ENCODE results near the gene RBP5.

The RBP5 gene

DNA sequence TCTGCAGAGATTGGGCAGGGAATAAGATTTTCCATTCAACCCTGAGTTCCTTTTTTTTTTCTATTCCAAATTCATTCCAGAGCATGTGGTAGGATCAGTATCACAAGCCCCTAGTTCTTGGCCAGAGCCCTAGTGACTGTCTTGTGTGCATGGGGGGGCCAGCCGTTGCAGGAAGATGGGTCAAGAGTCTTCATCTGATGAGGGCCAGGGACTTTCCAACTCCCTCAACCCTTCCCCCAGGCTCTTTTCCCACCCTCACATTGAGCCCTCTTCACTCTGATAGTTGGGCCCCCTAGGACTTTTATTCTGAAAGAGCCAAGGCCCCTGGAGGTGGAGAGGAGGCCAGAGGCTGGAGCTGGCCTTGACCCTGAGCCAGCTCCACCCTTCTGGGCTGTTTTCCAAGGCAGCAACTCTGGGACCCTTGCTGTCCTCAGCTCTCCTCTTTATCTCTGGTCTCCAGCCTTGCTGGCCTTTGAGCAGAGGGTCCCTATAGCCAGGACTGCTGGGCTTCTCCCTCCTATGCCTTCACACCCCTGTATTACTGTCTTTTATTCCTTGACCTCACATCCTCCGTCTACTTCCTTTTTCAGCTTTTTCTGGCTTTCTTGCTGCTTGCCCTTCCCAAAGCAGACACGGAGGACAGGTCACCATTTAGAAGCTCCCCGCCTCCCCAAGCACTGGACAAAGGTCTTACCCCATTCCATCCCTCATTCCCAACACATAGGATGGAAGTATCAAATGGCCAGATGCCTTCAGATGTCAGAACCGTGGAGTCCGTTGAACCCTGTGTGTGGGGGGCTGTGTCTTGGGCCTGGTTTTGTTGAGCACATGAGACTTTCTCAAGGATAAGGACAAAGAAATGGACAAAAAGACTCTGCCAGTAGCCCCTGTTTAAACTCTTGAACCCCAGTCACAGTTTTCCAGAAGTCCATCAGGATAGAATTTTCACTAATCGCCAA lies 5.6 kb downstream of the RBP5 start:
- Histone ChIP-seq H3K27ac (ENCODE audit: low read length) (no peak overlapping the region), H3K79me2 (ENCODE audit: low read length) (no peaks in the 10 kb centered on the region), H2AFZ (ENCODE audit: low read depth, low read length) (no peak overlapping the region), H3K4me2 (ENCODE audit: low read length) (no peak overlapping the region), H3K36me3 (replicated peaks; ENCODE audit: low read depth, low read length) (no peaks in the 10 kb centered on the region), H3K4me3 (ENCODE audit: low read length) (no peak overlapping the region), H3K9ac (ENCODE audit: low read length) (no peak overlapping the region), H3K27me3 (ENCODE audit: low read depth, low read length) (no peaks in the 10 kb centered on the region), H4K20me1 (ENCODE audit: insufficient read depth, low read length) (no peaks in the 10 kb centered on the region), H3K4me1 (ENCODE audit: low read length) (no peaks in the 10 kb centered on the region), H3K9me3 (ENCODE audit: insufficient read depth, low read length) (no peaks in the 10 kb centered on the region)
- TF ChIP-seq EZH2phosphoT487 (IDR thresholded peaks at IDR 0.05; ENCODE audit: low read depth): no peak
- TF ChIP-seq CTCF (IDR thresholded peaks at IDR 0.05; ENCODE audit: low read depth, low read length): no peak

DNA sequence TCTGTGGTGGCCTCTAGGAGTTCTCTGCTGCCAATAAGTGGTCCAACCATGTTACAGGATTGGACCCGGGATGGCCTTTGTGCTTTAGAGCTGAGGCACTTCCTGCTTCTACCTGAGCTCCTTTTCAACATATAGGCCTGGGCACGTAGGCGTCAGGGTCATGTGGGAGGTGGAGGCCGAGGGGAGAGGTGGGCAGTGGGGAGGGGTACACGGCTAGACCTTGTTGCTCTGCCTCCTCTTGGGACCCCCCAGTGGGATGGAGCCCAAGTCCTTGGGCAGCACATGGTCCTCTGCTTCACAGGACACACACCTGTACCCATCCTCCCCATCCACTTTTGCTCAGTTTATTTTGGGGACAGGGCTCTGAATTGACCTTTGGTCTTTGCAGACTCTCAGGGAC lies 7.4 kb downstream of the RBP5 start:
- Histone ChIP-seq H3K4me2 (ENCODE audit: low read length) (no peak overlapping the region), H3K27ac (ENCODE audit: low read length) (no peak overlapping the region), H3K4me1 (ENCODE audit: low read length) (no peaks in the 10 kb centered on the region), H3K9me3 (ENCODE audit: insufficient read depth, low read length) (no peaks in the 10 kb centered on the region), H2AFZ (ENCODE audit: low read depth, low read length) (no peak overlapping the region), H3K4me3 (ENCODE audit: low read length) (no peak overlapping the region), H3K9ac (ENCODE audit: low read length) (no peak overlapping the region), H4K20me1 (ENCODE audit: insufficient read depth, low read length) (no peaks in the 10 kb centered on the region), H3K36me3 (replicated peaks; ENCODE audit: low read depth, low read length) (no peaks in the 10 kb centered on the region), H3K79me2 (ENCODE audit: low read length) (no peaks in the 10 kb centered on the region), H3K27me3 (ENCODE audit: low read depth, low read length) (no peaks in the 10 kb centered on the region)
- TF ChIP-seq EZH2phosphoT487 (IDR thresholded peaks at IDR 0.05; ENCODE audit: low read depth): no peak
- no peak for TF ChIP-seq CTCF (IDR thresholded peaks at IDR 0.05; ENCODE audit: low read depth, low read length)

DNA sequence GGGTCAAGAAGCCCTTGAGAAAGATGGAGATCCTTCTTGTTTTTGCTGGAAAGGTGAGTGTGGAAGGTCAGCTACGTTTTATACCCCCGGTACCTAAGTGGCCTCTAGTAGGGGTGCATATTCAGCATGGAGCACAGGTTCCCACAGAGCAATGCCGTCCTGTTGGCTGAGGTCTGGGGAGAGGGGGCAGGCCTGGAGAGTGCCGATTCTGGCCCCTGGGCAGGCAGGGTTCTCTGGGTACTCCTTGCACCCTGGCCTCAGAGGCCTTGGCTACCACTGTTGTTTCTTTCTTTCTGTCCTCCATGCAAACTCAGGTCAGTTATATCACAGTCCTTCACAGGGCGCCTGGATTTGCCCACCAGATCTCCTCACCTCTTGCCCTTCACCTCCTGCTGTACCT lies 8.5 kb downstream of the RBP5 start:
- Histone ChIP-seq H3K27ac (ENCODE audit: low read length) (no peak overlapping the region), H4K20me1 (ENCODE audit: insufficient read depth, low read length) (no peaks in the 10 kb centered on the region)
- TF ChIP-seq EZH2phosphoT487 (IDR thresholded peaks at IDR 0.05; ENCODE audit: low read depth) (no peak), CTCF (IDR thresholded peaks at IDR 0.05; ENCODE audit: low read depth, low read length) (no peak)

DNA sequence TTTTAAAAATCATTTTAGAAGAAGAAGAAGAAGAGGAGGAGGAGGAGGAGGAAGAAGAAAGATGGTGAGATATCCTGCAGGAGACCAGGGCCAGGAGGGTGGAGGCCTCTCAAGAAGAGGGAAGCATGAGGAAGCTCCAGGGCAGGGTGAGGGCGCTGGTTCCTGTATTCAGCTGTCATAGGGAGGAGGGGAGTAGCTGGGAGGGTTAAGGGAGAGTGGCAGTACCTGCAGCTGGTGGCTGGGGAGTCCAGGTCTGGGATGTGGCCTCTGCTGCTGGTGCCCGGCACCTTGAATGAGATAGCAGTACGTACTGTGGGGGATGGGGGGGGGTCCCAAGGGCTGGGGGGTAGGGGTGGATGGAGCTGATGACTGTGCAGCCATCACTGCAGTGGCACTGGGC lies 9.8 kb downstream of the RBP5 start:
- no peaks in the 10 kb centered on the region for H3K79me2 ChIP-seq (ENCODE audit: low read length)
- H2AFZ ChIP-seq (ENCODE audit: low read depth, low read length): no peak overlapping the region
- H3K4me2 ChIP-seq (ENCODE audit: low read length): no peak overlapping the region
- H3K4me3 ChIP-seq (ENCODE audit: low read length): no peak overlapping the region
- no peaks in the 10 kb centered on the region for H3K9me3 ChIP-seq (ENCODE audit: insufficient read depth, low read length)
- no peaks in the 10 kb centered on the region for H4K20me1 ChIP-seq (ENCODE audit: insufficient read depth, low read length)
- no peaks in the 10 kb centered on the region for H3K36me3 ChIP-seq (replicated peaks; ENCODE audit: low read depth, low read length)
- no peak overlapping the region for H3K27ac ChIP-seq (ENCODE audit: low read length)
- no peaks in the 10 kb centered on the region for H3K4me1 ChIP-seq (ENCODE audit: low read length)
- no peak overlapping the region for H3K9ac ChIP-seq (ENCODE audit: low read length)
- no peak for TF ChIP-seq CTCF (IDR thresholded peaks at IDR 0.05; ENCODE audit: low read depth, low read length)
- no peak for TF ChIP-seq EZH2phosphoT487 (IDR thresholded peaks at IDR 0.05; ENCODE audit: low read depth)
- H3K27me3 ChIP-seq (ENCODE audit: low read depth, low read length): no peaks in the 10 kb centered on the region

More for the DNA sequence above, 8.5 kb downstream of the RBP5 start:
- Histone ChIP-seq H3K79me2 (ENCODE audit: low read length) (no peaks in the 10 kb centered on the region), H3K4me3 (ENCODE audit: low read length) (no peak overlapping the region), H3K27me3 (ENCODE audit: low read depth, low read length) (no peaks in the 10 kb centered on the region), H3K4me1 (ENCODE audit: low read length) (no peaks in the 10 kb centered on the region), H3K4me2 (ENCODE audit: low read length) (no peak overlapping the region), H3K36me3 (replicated peaks; ENCODE audit: low read depth, low read length) (no peaks in the 10 kb centered on the region), H3K9ac (ENCODE audit: low read length) (no peak overlapping the region), H3K9me3 (ENCODE audit: insufficient read depth, low read length) (no peaks in the 10 kb centered on the region), H2AFZ (ENCODE audit: low read depth, low read length) (no peak overlapping the region)
